Brain microvascular endothelial cell (primary cell): ENCODE data around the gene A4GALT.

Experiments used
- DNase-seq: peaks from one replicate; pipeline ENCODE4 v3.0.0-alpha.2; 2020
- H3K27ac ChIP-seq: fragments of 250-450 bp; sonication (Bioruptor Pico); 2 replicates; pipeline ENCODE4 v1.5.1; 2020; ENCODE audit warnings: mild to moderate bottlenecking, moderate library complexity
- H3K27me3 ChIP-seq: fragments of 250-450 bp; sonication (Bioruptor Pico); replicated peaks from 2 replicates; pipeline ENCODE4 v1.5.1; 2020; ENCODE audit warnings: mild to moderate bottlenecking
- H3K36me3 ChIP-seq: fragments of 250-450 bp; sonication (Bioruptor Pico); replicated peaks from 2 replicates; pipeline ENCODE4 v1.5.1; 2020; ENCODE audit warnings: mild to moderate bottlenecking
- H3K4me3 ChIP-seq: 2 replicates; pipeline ENCODE4 v1.5.1; 2011; ENCODE audit warnings: low read depth, mild to moderate bottlenecking, control low read depth, low read length, moderate library complexity
- in situ Hi-C: cut with HindIII; loops from 2 replicates; pipeline ENCODE4 v1.10.0; 2017; ENCODE audit warnings: low sequenced_read_pairs, low pct_ligation_motif_present
- TF ChIP-seq, protein P1 (sequence below): IDR thresholded peaks from 2 replicates; pipeline ENCODE4 v1.5.1; 2011; ENCODE audit warnings: low read depth, mild to moderate bottlenecking, moderate library complexity, low read length, control low read depth, inconsistent platforms; ENCODE audit errors: missing control alignments

The A4GALT gene

DNA sequence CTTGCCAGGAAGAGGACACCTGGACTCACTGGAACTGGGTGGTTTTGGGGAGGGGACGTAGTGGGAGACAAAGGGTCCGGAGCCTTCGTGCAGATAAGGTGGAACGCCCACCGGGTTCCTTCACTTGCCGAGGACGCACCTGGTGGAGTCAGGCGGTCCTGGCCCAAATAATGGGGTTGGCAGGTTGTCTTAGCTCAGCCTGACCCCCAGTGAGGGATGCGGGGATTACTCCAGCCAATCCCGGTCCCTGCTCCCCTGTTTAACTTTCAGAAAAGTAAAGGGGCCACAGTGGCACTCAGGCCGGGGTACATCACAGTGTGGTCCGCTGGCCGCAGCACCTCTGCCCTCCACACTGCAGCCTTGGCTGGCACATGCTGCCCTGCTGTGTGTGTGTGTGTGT, 18.0 kb downstream of the A4GALT start:
- H3K4me3 ChIP-seq = no peak overlapping the region
- in situ Hi-C loops = no loop called here
- no peak for DNase-seq
- H3K27ac ChIP-seq = no peak overlapping the region
- no peaks in the 10 kb centered on the region for H3K36me3 ChIP-seq
- TF ChIP-seq, protein P1, sequence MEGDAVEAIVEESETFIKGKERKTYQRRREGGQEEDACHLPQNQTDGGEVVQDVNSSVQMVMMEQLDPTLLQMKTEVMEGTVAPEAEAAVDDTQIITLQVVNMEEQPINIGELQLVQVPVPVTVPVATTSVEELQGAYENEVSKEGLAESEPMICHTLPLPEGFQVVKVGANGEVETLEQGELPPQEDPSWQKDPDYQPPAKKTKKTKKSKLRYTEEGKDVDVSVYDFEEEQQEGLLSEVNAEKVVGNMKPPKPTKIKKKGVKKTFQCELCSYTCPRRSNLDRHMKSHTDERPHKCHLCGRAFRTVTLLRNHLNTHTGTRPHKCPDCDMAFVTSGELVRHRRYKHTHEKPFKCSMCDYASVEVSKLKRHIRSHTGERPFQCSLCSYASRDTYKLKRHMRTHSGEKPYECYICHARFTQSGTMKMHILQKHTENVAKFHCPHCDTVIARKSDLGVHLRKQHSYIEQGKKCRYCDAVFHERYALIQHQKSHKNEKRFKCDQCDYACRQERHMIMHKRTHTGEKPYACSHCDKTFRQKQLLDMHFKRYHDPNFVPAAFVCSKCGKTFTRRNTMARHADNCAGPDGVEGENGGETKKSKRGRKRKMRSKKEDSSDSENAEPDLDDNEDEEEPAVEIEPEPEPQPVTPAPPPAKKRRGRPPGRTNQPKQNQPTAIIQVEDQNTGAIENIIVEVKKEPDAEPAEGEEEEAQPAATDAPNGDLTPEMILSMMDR = no peak
- no peaks in the 10 kb centered on the region for H3K27me3 ChIP-seq

DNA sequence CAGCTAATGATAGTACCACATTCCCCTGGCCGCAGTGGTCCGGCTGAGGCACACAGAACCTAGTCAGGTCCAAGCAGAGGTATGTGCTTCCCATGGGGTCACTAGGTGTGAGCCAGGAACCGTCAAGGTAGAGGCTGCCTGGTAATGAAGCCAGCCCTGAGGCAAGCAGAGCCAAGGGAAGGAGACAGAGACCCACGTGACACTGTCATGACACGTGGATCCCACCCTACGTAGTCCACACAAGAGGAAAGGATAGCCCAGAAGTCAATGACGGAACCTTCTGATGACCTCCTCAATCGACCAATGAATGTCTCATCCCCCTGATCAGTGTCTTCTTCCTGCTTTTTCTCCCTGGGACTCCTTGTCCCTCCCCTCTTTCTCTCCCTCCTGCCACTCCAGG, 19.0 kb downstream of the A4GALT start:
- in situ Hi-C loops = no loop called here
- Histone ChIP-seq H3K27me3 (no peaks in the 10 kb centered on the region), H3K27ac (no peak overlapping the region), H3K4me3 (no peak overlapping the region), H3K36me3 (no peaks in the 10 kb centered on the region)
- TF ChIP-seq, protein P1 = no peak
- DNase-seq = no peak

GRCh38 chr22:42700901-42701300, 19.8 kb downstream of the A4GALT start:
- in situ Hi-C loops = no loop called here
- TF ChIP-seq, protein P1 = no peak
- no peak for DNase-seq
- no peaks in the 10 kb centered on the region for H3K36me3 ChIP-seq
- H3K4me3 ChIP-seq = no peak overlapping the region
- no peak overlapping the region for H3K27ac ChIP-seq
- H3K27me3 ChIP-seq = no peaks in the 10 kb centered on the region

GRCh38 chr22:42700355-42700754, 20.3 kb downstream of the A4GALT start:
- no peak for DNase-seq
- no peak overlapping the region for H3K4me3 ChIP-seq
- H3K27ac ChIP-seq = no peak overlapping the region
- no peaks in the 10 kb centered on the region for H3K36me3 ChIP-seq
- TF ChIP-seq, protein P1 = no peak
- in situ Hi-C loops = no loop called here
- H3K27me3 ChIP-seq = no peaks in the 10 kb centered on the region

DNA sequence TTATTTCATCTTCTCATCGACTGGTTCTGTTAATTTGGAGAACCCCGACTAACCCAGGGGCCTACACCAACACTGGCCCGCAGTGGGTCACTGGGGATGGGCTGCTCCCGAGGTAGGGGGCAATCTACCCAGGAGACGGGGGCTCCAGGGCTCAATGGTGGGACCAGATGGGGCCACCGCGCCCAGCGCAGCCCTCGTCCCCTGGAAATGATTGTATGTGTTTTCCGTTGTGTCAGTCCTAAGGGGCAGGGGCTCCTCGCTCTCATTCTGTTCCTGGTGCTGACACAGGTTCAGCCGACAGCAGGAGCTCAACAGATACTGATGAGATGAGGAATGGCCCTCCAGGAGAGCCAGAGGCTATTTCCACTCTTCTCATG, 20.7 kb downstream of the A4GALT start:
- no peaks in the 10 kb centered on the region for H3K36me3 ChIP-seq
- TF ChIP-seq, protein P1 = no peak
- in situ Hi-C loops = no loop called here
- no peak overlapping the region for H3K4me3 ChIP-seq
- no peak overlapping the region for H3K27ac ChIP-seq
- H3K27me3 ChIP-seq = no peaks in the 10 kb centered on the region
- DNase-seq = no peak

GRCh38 chr22:42699281-42699975, 21.2 kb downstream of the A4GALT start:
- in situ Hi-C loops = no loop called here
- DNase-seq = peak; percentile 30
- TF ChIP-seq, protein P1 = no peak
- no peak overlapping the region for H3K4me3 ChIP-seq
- H3K27me3 ChIP-seq = no peaks in the 10 kb centered on the region
- no peaks in the 10 kb centered on the region for H3K36me3 ChIP-seq
- H3K27ac ChIP-seq = no peak overlapping the region
